HUES48 (cell line): ENCODE results near the gene ARHGAP25.

Experiments used
- H3K27ac ChIP-seq: one replicate; pipeline ENCODE4 v1.7.0; 2013; ENCODE audit warnings: low read depth, low read length, inconsistent platforms
- H3K27me3 ChIP-seq: 2 replicates; pipeline ENCODE4 v1.6.1; 2013; ENCODE audit warnings: mild to moderate bottlenecking, low read length; ENCODE audit not compliant: control insufficient read depth, insufficient read depth
- H3K36me3 ChIP-seq: 2 replicates; pipeline ENCODE4 v1.6.1; 2013; ENCODE audit warnings: low read length; ENCODE audit not compliant: control insufficient read depth, insufficient read depth
- H3K4me1 ChIP-seq: 2 replicates; pipeline ENCODE4 v1.6.1; 2013; ENCODE audit warnings: mild to moderate bottlenecking, low read length; ENCODE audit not compliant: control insufficient read depth, insufficient read depth
- H3K4me3 ChIP-seq: 2 replicates; pipeline ENCODE4 v1.5.1; 2013; ENCODE audit warnings: mild to moderate bottlenecking, low read depth, low read length
- H3K9ac ChIP-seq: 2 replicates; pipeline ENCODE4 v1.6.1; 2013; ENCODE audit warnings: mild to moderate bottlenecking, low read depth, low read length, moderate library complexity
- H3K9me3 ChIP-seq: 2 replicates; pipeline ENCODE4 v1.6.1; 2013; ENCODE audit warnings: low read length; ENCODE audit not compliant: control insufficient read depth, insufficient read depth

ARHGAP25 gene

DNA sequence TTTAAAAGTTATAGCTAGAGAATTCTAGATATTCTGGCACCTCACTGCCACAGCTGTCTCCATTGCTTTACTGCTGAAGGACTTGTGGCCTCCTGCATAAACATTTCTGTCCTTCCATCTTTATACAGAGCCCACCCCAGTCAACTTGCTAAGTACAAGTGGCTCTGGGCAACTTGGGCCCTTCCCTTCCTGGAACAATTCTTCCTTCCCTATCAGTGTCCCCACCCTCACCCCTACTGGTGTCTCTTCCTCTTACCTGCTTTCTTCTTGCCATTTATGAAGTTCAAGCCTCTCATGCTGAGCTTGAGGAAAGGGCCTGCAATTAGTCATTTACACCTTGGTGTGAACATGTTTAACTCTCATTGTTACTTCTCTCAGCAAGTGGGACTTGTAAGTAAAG lies 45.0 kb downstream of the ARHGAP25 start:
- H3K27ac ChIP-seq, result no peak overlapping the region
- H3K4me3 ChIP-seq, result no peak overlapping the region
- no peaks in the 10 kb centered on the region for H3K4me1 ChIP-seq
- no peak overlapping the region for H3K9ac ChIP-seq
- no peaks in the 10 kb centered on the region for H3K9me3 ChIP-seq
- H3K36me3 ChIP-seq, result no peaks in the 10 kb centered on the region
- H3K27me3 ChIP-seq, result no peaks in the 10 kb centered on the region

- H3K9me3 ChIP-seq, result no peaks in the 10 kb centered on the region
- H3K4me3 ChIP-seq, result no peak overlapping the region
- H3K27me3 ChIP-seq, result no peaks in the 10 kb centered on the region
- no peak overlapping the region for H3K27ac ChIP-seq
- H3K36me3 ChIP-seq, result no peaks in the 10 kb centered on the region
- H3K9ac ChIP-seq, result no peak overlapping the region
- no peaks in the 10 kb centered on the region for H3K4me1 ChIP-seq
Observed at GRCh38 chr2:68784188-68784587, 49.6 kb downstream of the ARHGAP25 start.

GRCh38 chr2:68784915-68785314 lies 50.3 kb downstream of the ARHGAP25 start:
- Histone ChIP-seq H3K9ac (no peak overlapping the region), H3K27ac (no peak overlapping the region), H3K9me3 (no peaks in the 10 kb centered on the region), H3K4me1 (no peaks in the 10 kb centered on the region), H3K36me3 (no peaks in the 10 kb centered on the region), H3K27me3 (no peaks in the 10 kb centered on the region), H3K4me3 (no peak overlapping the region)

GRCh38 chr2:68787356-68787755 lies 52.7 kb downstream of the ARHGAP25 start:
- Histone ChIP-seq H3K27ac (no peak overlapping the region), H3K9me3 (no peaks in the 10 kb centered on the region), H3K27me3 (no peaks in the 10 kb centered on the region), H3K36me3 (no peaks in the 10 kb centered on the region), H3K9ac (no peak overlapping the region), H3K4me3 (no peak overlapping the region), H3K4me1 (no peaks in the 10 kb centered on the region)

DNA sequence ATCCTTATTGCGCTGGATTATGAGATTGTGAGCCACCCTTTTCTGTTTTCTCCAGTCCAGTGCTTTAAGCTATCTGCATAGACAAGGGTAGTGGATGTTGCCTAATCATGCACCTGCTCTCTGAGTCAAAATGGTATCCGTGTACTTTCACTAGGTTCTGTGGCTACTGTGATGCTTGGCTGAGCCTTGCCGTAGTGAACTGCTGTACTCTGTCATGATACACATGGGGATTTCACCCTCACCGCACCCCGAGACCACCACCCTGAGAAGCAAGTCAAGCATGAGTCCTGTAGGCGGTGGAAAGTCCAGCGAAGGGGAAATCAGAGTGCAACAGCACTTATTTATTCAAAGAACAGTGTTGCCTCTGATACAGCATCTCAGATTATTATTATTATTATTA lies 55.0 kb downstream of the ARHGAP25 start:
- no peak overlapping the region for H3K27ac ChIP-seq
- no peaks in the 10 kb centered on the region for H3K27me3 ChIP-seq
- no peaks in the 10 kb centered on the region for H3K9me3 ChIP-seq
- H3K4me3 ChIP-seq, result no peak overlapping the region
- no peak overlapping the region for H3K9ac ChIP-seq
- H3K4me1 ChIP-seq, result no peaks in the 10 kb centered on the region
- no peaks in the 10 kb centered on the region for H3K36me3 ChIP-seq

DNA sequence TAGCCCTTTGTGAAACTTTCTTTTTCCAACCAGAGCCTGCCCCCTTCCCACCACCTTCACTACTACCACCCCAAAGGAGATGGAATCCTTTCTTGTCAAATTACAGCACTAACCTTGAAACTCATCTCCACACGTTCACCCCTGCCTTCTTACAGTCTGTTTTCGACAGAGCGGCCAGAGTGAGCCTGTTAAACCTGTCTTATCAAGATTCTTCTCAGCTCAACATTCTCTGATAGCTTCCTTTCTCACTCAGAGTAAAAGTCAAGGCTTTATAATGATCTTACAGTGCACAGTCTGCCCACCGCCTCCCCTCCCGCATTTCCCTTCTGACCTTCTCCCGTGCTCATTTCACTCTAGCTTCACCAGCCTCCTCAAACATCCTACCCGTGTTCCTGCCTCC lies 56.0 kb downstream of the ARHGAP25 start:
- no peak overlapping the region for H3K4me3 ChIP-seq
- no peaks in the 10 kb centered on the region for H3K36me3 ChIP-seq
- H3K27me3 ChIP-seq, result no peaks in the 10 kb centered on the region
- no peaks in the 10 kb centered on the region for H3K4me1 ChIP-seq
- no peak overlapping the region for H3K27ac ChIP-seq
- H3K9ac ChIP-seq, result no peak overlapping the region
- H3K9me3 ChIP-seq, result no peaks in the 10 kb centered on the region

DNA sequence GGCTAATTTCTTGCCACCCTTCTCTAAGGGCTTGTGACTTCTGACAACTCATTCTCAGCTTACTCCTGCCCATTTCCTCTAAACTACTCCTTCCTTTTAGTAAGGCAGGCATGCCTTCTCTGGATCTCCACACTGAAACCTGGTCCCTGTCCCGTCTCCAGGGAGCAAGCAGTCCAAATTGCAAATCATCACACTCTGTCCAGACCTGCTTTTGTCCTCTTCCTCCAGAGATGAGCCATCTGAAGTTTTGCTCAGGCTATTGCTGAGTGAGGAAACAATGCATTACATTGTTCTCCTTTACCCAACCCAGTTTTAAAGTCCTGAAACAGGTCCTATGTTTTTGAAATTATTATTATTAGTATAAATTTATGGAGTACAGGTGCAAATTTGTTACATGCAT lies 57.3 kb downstream of the ARHGAP25 start:
- no peaks in the 10 kb centered on the region for H3K4me1 ChIP-seq
- H3K9ac ChIP-seq, result no peak overlapping the region
- no peak overlapping the region for H3K4me3 ChIP-seq
- no peaks in the 10 kb centered on the region for H3K27me3 ChIP-seq
- no peaks in the 10 kb centered on the region for H3K9me3 ChIP-seq
- no peaks in the 10 kb centered on the region for H3K36me3 ChIP-seq
- H3K27ac ChIP-seq, result no peak overlapping the region

GRCh38 chr2:68792751-68793150 lies 58.1 kb downstream of the ARHGAP25 start:
- H3K4me1 ChIP-seq, result no peaks in the 10 kb centered on the region
- no peaks in the 10 kb centered on the region for H3K36me3 ChIP-seq
- H3K27ac ChIP-seq, result no peak overlapping the region
- H3K9me3 ChIP-seq, result no peaks in the 10 kb centered on the region
- no peak overlapping the region for H3K4me3 ChIP-seq
- H3K27me3 ChIP-seq, result no peaks in the 10 kb centered on the region
- H3K9ac ChIP-seq, result no peak overlapping the region

- Histone ChIP-seq H3K9me3 (no peaks in the 10 kb centered on the region), H3K4me3 (no peak overlapping the region), H3K36me3 (no peaks in the 10 kb centered on the region), H3K4me1 (peaks cover 4% of the 10 kb centered on the region; the same call in 1 of the 2 replicates), H3K27me3 (no peaks in the 10 kb centered on the region), H3K27ac (no peak overlapping the region), H3K9ac (no peak overlapping the region)
Observed at GRCh38 chr2:68796295-68796905, 61.8 kb downstream of the ARHGAP25 start.

DNA sequence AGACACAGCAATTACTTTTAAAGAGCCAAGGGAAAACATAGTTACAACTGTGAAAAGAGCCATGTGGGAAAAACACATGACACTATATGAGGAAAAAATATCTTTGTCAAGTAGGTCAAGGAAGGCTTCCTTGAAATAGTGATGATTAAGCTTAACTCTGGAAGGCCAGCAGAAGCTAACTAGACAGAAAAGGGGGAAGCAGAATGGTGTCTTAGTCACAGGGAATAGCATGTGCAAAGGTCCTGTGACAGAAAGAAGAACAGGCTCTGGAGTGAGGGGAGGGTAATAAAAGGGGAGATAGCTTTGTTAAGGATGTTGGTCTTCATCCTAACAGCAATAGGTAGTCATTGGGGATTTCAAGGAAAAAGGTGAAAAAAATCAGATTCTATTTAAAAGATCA lies 64.0 kb downstream of the ARHGAP25 start:
- no peaks in the 10 kb centered on the region for H3K9me3 ChIP-seq
- H3K9ac ChIP-seq, result no peak overlapping the region
- H3K27me3 ChIP-seq, result no peaks in the 10 kb centered on the region
- H3K4me1 ChIP-seq, result peaks cover 4% of the 10 kb centered on the region; the same call in 1 of the 2 replicates
- H3K36me3 ChIP-seq, result no peaks in the 10 kb centered on the region
- H3K4me3 ChIP-seq, result no peak overlapping the region
- H3K27ac ChIP-seq, result no peak overlapping the region

GRCh38 chr2:68799140-68800026 lies 64.8 kb downstream of the ARHGAP25 start:
- H3K4me1 ChIP-seq, result peaks cover 4% of the 10 kb centered on the region; the same call in 1 of the 2 replicates
- H3K27ac ChIP-seq, result no peak overlapping the region
- H3K36me3 ChIP-seq, result no peaks in the 10 kb centered on the region
- H3K4me3 ChIP-seq, result no peak overlapping the region
- H3K9ac ChIP-seq, result no peak overlapping the region
- H3K9me3 ChIP-seq, result no peaks in the 10 kb centered on the region
- no peaks in the 10 kb centered on the region for H3K27me3 ChIP-seq
